ENCODE data around the gene FCN1. TPM values are rescaled to one million over a fixed set of nuclear protein-coding genes. Genes with fewer than 3 reads are reported as not detected.

FCN1 gene
- polyA plus RNA-seq, 1 of the 3 experiments (the other 2 are of a cell fraction), result not detected

DNA sequence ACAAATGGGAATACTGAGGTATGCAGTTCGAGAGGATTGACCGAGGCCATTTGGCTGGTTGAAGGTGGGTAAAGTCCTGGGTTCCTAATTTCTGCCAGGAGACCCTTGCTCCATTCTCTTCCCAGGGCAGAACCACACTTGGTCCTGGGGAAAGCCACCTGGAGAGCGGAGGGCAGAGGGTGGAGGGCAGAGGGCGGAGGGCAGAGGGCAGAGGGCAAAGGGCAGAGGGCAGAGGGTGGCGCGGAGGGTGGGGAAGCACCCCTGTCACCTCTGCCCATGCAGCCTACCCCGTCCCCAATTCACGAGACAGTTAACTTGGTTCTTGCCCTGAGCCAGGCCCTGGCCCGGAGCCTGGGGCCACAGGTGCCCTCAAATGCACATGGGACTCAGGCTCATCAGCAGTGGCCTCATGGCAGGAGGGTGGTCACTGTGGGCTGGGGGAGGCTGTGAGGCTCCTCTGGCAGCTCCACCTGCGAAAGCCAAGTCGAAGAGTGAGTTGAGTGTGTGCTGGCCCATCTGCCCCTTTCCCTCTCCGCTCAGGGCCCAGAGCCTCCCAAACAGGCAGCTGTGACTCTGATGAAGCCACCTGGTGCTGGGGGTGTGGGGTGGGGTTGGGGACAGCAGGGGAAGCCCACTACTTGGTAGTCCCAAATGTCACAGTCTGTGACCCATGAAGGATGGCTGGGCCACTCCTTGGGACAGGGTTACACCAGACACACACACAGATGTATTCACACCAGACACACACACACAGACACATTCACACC, 28.0 kb upstream of the FCN1 start:
- Histone ChIP-seq H3K79me2 (ENCODE audit: insufficient read depth) (no peaks in the 10 kb centered on the region), H3K4me3 (ENCODE audit: low read depth in 2 of 2, low read length in 1 of 2) (no peak overlapping the region), H3K27me3 (ENCODE audit: insufficient read depth) (no peaks in the 10 kb centered on the region), H3K4me1 (ENCODE audit: control insufficient read depth in 1 of 2, insufficient read depth in 2 of 2, low read depth in 1 of 2, low read length in 1 of 2) (no peaks in the 10 kb centered on the region), H3K9me3 (no peaks in the 10 kb centered on the region), H2AFZ (ENCODE audit: low read depth) (no peak overlapping the region), H3F3A (replicated peaks; ENCODE audit: insufficient read depth) (no peaks in the 10 kb centered on the region), H3K4me2 (no peak overlapping the region), H4K20me1 (ENCODE audit: insufficient read depth) (no peaks in the 10 kb centered on the region), H3K9me2 (no peaks in the 10 kb centered on the region), H3K36me3 (replicated peaks in 1 of 2; ENCODE audit: control insufficient read depth in 1 of 2, insufficient read depth in 2 of 2, low read length in 1 of 2) (no peaks in the 10 kb centered on the region), H3K9ac (no peak overlapping the region), H3K27ac (ENCODE audit: low read depth in 2 of 2, low read length in 1 of 2) (no peak overlapping the region)
- no peak for DNase-seq
- ChIA-PET CTCF (no interaction called here), POLR2A (no interaction called here)
- WGBS (ENCODE audit: low lambda C conversion rate), result 54% methylated on average over 10 of the region's 12 CpGs
- TF ChIP-seq TAF1 (IDR thresholded peaks at IDR 0.05; ENCODE audit: borderline replicate concordance, low read depth, low read length), result no peak
- TF ChIP-seq, protein P1, sequence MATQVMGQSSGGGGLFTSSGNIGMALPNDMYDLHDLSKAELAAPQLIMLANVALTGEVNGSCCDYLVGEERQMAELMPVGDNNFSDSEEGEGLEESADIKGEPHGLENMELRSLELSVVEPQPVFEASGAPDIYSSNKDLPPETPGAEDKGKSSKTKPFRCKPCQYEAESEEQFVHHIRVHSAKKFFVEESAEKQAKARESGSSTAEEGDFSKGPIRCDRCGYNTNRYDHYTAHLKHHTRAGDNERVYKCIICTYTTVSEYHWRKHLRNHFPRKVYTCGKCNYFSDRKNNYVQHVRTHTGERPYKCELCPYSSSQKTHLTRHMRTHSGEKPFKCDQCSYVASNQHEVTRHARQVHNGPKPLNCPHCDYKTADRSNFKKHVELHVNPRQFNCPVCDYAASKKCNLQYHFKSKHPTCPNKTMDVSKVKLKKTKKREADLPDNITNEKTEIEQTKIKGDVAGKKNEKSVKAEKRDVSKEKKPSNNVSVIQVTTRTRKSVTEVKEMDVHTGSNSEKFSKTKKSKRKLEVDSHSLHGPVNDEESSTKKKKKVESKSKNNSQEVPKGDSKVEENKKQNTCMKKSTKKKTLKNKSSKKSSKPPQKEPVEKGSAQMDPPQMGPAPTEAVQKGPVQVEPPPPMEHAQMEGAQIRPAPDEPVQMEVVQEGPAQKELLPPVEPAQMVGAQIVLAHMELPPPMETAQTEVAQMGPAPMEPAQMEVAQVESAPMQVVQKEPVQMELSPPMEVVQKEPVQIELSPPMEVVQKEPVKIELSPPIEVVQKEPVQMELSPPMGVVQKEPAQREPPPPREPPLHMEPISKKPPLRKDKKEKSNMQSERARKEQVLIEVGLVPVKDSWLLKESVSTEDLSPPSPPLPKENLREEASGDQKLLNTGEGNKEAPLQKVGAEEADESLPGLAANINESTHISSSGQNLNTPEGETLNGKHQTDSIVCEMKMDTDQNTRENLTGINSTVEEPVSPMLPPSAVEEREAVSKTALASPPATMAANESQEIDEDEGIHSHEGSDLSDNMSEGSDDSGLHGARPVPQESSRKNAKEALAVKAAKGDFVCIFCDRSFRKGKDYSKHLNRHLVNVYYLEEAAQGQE (IDR thresholded peaks at IDR 0.05; ENCODE audit: low read depth, low read length), result no peak
- TF ChIP-seq USF1 (IDR thresholded peaks at IDR 0.05; ENCODE audit: borderline replicate concordance, low read depth), result no peak
- no peak for TF ChIP-seq ZBTB33 (IDR thresholded peaks at IDR 0.05; ENCODE audit: borderline replicate concordance, low read depth)
- TF ChIP-seq, protein P2, sequence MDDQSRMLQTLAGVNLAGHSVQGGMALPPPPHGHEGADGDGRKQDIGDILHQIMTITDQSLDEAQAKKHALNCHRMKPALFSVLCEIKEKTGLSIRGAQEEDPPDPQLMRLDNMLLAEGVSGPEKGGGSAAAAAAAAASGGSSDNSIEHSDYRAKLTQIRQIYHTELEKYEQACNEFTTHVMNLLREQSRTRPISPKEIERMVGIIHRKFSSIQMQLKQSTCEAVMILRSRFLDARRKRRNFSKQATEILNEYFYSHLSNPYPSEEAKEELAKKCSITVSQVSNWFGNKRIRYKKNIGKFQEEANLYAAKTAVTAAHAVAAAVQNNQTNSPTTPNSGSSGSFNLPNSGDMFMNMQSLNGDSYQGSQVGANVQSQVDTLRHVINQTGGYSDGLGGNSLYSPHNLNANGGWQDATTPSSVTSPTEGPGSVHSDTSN (IDR thresholded peaks at IDR 0.05), result no peak
- no peak for TF ChIP-seq TCF12 (IDR thresholded peaks at IDR 0.05)
- TF ChIP-seq RFX5 (IDR thresholded peaks at IDR 0.05; ENCODE audit: low read length), result no peak
- no peak for TF ChIP-seq SIN3A (IDR thresholded peaks at IDR 0.05; ENCODE audit: borderline replicate concordance, low read depth, low read length)
- TF ChIP-seq IRF3 (IDR thresholded peaks at IDR 0.05; ENCODE audit: low read depth, low read length), result no peak
- no peak for TF ChIP-seq MAX (IDR thresholded peaks at IDR 0.05; ENCODE audit: low read depth)
- TF ChIP-seq TEAD4 (IDR thresholded peaks at IDR 0.05; ENCODE audit: borderline replicate concordance, insufficient read depth), result no peak
- TF ChIP-seq RXRA (IDR thresholded peaks at IDR 0.05; ENCODE audit: borderline replicate concordance, low read depth), result no peak

Data from SK-N-SH (cell line).